Kidney glomerular epithelial cell (primary cell): ENCODE results near the gene SENP6.

Source experiments
- DNase-seq: peaks from one replicate; lab custom pipeline; 2025; lab: John Stamatoyannopoulos, UW

The SENP6 gene

DNA sequence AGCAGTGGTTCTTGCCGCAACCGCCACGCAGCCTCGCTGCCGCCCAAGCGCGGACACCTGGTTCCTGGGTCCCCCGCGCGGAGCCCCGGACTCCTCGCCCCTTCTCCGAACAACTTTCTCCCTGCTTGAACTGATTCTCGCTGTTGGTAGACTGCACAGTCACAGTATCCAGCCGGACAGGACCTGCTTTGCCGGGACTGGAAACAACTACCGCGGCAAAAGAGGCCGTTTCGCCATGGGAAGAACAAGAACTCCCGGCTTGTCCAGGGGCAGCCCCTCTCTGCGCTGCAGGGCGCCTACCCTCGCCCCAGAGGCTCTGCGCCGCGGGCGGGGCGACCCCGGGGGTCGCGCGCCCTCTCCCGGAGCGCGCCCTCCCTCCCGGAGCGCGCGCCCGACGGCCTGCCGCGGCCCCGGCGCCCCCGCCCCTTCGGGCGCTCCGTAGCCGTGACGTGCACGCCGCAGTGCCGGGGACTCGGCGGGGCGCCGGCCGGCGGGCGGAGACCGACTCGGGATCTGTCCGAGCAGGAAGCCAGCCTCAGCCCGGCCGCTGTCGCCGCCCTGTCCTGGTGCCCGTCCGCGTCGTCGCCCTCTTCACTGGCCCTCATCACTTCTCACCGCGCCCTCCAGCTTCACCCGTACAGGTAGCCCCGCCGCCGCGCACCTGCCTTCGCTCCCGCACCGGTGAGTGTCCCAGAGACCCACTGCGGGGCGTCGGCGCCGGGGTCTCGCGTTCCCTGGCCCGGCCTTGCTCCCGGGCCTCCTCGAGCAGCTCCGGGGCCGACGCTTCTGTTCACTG lies 147.3 kb downstream of the SENP6 start, which contains the start of gene MYO6:
Gene MYO6, plus strand, starts transcription at position 497 of the 796 bp plus-strand sequence. CDS start 68,309 bp downstream, outside the sequence.
- peak; percentile 61 for DNase-seq

DNA sequence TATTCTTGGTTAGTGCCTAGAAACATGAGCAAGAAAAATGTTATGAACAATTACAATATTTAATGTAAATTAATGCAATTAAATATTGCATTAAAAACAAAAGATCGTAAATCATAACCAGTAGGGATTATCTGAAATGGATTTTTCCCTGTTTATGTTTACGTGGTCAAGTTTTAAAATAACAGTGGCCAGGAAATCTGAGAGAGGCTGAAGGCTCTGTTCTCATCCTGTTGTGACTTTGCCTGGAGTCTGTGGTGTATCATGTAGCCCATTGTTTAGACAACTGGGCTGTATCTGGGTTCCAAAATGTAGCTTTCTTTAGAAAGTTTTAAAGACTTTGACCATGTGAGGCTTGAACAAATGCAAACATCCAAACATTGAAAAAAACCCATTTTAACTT lies 149.8 kb downstream of the SENP6 start:
- DNase-seq = no peak

DNA sequence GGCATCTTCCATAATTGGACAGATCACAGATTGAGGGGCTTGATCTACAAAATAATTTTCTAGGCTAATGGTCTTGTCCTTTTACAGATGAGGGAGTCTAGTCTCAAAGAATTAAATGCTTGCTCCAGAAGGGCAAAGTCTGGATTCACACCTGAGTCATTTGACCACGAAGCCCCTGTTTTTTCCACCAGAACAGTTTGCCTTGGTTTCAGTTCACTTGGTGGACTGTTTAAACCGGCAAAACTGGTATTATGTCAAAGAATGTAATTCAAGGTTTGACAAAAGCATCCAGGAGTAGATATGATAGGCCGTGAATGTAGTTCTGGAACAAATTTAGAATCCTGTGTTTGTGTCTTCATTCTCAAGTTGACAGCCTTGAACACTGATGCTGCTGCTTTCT lies 150.7 kb downstream of the SENP6 start:
- DNase-seq = no peak

DNA sequence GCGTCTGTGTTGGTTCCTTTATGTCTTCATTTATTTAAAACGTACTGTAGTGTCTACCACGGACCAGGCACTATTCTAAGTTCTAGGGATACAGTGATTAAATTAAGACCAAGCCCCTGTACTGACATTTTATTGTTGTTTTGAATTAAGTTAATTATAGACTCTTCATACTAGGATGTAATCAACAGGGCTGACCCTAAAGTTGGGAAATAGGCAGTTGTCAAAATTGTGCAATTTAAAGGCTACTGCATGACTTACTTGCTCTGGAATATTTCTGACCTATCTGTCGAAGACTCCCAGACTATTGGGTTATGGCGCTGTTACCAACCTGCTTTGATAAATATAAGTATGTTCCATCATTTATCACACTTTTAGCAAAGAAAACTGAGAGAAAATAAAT lies 154.0 kb downstream of the SENP6 start:
- DNase-seq = no peak

DNA sequence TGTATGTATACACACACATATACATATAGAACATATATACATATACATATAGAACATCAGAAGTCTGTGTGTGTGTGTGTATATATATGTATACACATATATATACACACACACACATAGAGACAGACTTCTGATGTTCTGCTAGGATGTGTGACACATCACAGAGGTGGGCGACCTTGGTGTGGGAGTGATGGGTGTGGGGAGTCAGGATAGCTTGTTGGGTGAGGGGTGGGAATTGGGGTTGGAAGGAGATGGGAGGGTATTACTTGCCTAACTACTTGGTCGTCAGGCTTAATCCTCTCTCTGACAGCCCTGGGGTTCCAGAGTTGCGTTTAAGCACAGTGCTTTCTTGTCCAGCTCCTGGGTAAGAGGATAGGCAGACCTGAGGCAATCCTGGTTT lies 155.6 kb downstream of the SENP6 start:
- no peak for DNase-seq

DNA sequence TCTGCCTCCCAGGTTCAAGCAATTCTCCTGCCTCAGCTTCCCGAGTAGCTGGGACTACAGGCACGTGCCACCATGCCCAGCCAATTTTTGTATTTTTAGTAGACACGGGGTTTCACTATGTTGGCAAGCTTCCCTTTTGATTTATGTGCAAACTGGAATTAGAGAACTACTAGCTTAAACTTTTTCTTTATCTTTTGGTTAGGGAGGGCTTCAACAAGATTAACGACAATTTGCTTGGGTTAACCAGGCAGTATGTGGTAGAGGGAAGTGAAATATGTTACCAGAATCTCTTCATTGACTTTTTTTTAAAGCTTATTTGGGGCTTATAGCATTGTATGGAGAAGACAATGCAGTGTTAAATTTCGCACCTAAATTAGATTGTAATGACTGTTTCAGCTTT lies 156.4 kb downstream of the SENP6 start:
- DNase-seq = no peak

DNA sequence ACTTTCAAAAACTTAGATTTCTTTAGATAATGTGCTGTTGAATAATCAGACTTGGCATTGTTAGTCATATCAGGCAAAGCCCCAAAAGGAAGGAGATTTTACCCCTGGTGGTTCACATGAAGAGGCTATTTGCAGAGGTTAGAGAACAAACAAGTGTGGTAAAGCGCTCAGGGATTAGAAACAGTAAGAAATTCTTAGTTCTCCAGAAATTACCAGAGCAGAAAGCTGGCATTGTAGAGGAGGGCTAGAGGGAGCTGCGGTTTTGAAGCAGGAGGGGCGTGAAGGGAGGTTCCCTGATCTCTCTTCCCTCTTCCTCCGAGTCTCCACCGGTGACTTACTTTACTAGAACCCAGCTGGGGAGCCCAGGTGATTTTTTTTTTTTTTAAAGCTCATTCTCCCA lies 157.5 kb downstream of the SENP6 start:
- peak; percentile 59 for DNase-seq

DNA sequence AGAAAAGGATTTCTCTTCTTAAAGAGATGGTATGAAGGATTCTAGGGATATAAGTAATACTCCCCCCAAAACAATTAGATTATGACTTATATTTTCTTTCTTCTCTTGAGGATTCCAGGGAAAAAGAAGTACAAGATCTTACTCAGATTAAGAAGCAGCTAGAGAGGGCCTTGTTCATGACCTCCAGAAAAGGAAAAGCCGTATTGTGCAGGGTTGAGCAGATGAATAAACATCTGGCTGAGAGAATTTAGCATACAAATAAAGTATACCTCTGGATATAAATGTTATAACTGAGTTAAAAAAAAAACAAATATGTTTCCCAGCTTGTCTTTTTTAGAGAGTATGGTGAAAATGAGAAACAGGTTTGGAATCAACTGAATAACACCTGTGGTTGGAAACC lies 158.6 kb downstream of the SENP6 start:
- DNase-seq = no peak

DNA sequence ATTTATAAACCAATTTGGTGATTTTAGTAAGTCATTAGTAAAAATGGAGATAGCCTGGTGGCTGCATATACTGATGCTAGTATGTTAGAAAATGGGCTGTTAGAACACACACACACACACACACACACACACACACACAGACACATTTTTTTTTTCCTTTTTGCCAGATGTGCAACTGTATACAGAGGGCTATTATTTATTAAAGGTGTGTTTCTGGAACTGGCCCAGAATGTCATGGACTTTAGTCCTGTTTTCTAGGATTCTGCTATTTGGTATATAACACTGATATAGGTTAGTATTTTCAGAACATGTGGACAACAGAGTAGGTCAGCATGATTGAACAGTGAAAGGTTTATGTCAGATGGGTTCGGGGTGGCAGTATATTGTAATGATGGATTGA lies 159.8 kb downstream of the SENP6 start:
- no peak for DNase-seq

DNA sequence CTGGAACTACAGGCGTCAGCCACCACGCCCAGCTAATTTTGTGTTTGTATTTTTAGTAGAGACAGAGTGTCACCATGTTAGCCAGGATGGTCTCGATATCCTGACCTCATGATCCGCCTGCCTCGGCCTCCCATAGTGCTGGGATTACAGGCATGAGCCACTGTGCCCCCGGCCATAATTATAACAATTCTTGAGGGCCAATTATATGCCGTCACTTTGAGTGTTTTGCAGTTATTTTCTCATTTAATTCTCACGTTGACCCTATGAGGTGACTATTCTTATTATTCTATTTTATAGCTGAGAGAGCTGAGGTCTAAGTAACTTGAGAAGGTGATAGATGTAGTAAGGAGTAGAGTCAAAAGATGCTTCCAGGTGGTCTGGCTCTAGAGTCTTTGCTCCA lies 160.4 kb downstream of the SENP6 start:
- no peak for DNase-seq

DNA sequence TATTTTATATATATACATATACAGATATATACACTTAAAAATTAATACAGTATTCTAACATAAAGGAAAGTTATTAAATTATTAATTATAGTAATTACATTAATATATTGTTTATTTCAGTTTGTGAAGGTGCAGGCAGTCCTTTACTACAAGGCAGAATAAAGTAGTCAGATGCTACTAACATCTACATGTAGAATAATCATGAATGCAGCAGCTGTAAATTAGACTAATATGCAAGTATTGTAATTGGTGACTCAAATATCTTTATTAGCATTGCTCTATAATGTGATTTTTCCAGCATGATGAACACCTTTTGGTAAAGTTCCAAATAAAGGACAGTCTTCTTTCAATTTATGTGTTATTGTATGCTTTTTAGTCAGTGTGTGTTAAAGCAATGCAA lies 164.7 kb downstream of the SENP6 start:
- DNase-seq = no peak
